ENCODE results near the gene CDK17.
A peak's percentile ranks its signal among the peaks of the same experiment; 100 is the strongest.
"Not testable (repeated sequence)": the region's sequence is repeated elsewhere in the genome, so short reads cannot be mapped to it uniquely, and the experiment has no call there.

The CDK17 gene

DNA sequence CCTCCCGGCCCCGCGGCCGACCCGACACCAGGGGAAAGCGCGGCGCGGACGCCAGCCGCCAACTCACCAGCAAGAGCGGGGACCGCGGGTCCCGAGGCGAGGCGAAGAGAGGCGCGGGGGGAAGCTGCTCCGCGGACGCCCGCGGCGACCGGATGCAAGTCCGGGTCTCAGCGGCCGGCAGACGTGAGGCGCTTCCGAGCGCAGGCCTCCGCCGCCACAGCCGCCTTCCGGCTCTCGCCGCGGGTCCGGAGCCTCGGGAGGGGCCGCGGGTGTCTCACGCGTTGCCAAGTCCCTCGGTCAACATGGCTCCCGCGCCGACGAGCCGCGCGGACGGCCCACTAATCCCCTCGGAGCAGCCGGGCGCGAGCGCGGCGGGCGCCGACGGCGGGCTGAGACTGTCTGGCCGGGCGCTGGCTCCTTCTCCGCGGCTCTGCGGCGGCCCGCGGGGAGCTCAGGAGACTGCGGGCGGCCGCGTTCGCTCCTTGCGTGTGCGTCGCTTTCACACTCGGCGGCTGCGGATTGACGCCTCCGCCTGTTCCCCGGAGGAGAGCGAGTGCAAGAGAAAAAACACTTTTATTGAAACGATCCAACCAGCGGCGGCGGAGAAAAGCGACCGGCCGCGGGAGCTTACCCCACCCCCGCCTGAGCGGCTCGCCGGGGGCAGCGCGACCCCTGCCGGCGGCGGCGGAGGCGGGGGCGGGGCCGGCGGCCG, at the start of gene CDK17:
Gene CDK17 (minus strand): TSS at position 521 of the 712 bp plus-strand sequence. CDS start 65,603 bp downstream, outside the sequence.
- DNase-seq (ENCODE audit: low read depth in 1 of 2, low spot score in 1 of 2), result peak; percentile 73 to 87

DNA sequence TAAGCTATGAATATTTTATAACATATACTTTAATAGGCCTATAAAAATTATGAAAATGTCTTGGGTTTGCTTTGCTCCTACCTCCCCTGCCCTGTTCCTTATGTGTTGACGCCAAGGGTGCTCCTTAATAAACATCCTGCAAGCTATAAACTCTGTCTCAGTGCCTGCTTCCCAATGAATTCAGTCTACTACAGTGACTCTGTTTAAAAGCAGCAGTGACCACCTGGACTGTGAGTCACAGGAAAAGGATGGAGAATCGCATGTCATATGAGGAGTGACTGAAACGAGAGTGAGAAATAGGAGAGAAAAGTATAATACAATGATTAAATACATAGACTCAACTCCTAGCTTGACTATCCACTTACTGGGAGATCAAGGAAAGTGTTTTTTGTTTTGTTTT, 48.1 kb upstream of the CDK17 start:
- no peak for DNase-seq (ENCODE audit: low read depth in 1 of 2, low spot score in 1 of 2)

DNA sequence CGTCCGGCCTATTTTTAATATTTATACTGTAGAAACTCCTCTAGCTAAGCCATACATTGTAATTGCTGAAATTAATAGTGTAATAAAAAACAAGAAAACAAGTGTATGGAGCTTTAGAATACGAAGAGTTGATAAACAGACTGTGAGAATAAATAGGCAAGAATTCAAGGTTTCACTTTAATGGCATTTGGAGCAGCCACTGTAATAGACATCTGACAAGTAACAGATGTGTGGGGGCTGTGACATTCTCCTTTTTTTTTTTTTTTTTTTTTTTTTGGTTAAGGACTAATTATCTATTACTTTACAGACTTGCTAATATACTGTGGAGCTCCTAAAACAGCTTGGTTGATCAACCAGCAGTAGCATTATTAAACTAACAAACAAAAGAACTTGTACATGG, 47.0 kb upstream of the CDK17 start:
- no peak for DNase-seq (ENCODE audit: low read depth in 1 of 2, low spot score in 1 of 2)

DNA sequence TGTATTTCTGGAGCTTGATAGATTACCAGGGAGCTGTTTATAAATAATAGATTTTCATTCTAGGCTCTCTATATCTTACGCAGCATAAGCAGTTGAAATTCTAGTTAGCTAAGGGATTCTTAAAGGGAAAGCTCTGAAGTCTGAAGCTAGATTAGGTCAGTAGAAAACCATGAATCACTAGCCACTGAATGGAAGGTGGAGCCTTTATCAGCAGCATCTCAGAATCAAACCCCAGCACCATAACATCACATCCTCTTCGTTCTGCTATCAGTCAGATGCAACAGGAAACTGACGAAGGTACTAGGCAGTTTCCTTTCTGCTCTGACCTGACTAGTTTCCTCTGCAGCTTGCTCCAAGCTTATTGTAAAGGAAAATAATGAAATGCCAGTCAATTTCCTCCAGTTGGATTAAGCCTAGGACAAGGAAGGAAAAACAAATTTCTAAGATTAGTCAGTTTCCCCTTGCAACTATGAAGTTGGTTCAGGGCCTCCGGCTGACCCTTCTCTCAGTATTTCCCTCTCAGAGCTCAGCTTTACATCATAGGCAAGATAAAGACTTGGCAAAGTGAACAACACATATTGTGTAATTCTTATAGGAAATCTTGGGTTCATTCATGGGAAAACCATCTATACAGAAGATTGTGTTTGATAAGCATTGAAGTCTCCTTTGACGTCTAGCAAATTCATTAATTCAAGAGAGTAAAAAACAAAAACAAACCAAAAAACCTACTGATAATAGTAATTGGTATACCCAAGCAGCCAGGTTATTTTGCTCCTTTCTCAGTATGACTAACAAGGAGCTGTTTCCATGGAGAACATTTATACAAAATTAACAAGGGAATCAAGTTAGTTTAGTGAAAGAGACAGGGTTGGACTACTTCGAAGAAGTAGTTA, 45.7 kb upstream of the CDK17 start:
- DNase-seq (ENCODE audit: low read depth in 1 of 2, low spot score in 1 of 2), result peak in 1 of 2 donors; percentile 36

DNA sequence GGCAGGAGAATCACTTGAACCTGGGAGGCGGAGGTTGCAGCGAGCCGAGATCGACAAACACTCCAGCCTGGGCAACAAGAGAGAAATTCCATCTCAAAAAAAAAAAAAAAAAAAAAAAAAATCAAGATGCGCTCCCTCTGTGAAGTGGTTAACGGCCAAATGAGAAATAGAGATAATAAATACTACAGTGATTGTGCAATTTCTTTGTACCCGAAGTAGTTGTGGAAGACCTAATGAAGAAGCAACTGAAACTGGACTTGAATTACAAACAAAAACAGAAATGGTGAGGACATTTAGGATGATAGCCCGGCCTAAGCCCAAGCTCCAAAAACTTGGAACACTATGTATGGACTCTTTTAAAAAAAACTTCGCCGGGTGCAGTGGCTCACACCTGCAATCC, 44.2 kb upstream of the CDK17 start:
- DNase-seq (ENCODE audit: low read depth in 1 of 2, low spot score in 1 of 2), result no peak

DNA sequence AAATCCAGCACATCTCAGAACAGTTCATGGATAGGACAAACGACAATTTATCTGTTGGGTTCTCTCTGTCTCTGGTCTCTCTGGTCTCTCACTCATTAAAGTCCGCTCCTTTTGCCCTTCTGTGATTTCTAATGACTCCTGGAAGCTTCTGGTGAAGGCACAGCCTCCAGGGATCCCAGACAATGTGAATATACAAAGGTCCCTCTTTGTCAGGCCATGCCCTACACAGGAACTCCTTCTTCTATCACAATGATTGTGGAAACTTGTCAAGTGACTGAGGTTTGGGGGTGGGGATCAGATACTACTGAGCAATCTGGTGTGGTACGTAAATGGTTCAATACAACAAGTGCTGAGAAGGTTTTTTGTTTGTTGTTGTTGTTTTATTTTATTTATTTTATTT, 42.7 kb upstream of the CDK17 start:
- no peak for DNase-seq (ENCODE audit: low read depth in 1 of 2, low spot score in 1 of 2)

DNA sequence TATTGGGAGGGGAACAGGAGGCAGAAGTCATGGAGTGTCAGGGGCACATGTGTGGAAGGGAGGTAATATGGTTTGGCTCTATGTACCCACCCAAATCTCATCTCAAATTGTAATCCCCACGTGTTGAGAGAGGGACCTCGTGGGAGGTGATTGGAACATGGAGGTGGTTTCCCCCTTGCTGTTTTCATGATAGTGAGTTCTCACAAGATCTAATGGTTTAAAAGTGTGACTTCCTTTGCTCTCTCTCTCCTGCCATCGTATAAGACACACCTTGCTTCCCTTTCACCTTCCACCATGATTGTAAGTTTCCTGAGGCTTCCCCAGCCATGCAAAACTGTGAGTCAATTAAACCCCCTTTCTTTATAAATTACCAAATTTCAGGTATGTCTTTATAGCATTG, 41.6 kb upstream of the CDK17 start:
- no peak for DNase-seq (ENCODE audit: low read depth in 1 of 2, low spot score in 1 of 2)

DNA sequence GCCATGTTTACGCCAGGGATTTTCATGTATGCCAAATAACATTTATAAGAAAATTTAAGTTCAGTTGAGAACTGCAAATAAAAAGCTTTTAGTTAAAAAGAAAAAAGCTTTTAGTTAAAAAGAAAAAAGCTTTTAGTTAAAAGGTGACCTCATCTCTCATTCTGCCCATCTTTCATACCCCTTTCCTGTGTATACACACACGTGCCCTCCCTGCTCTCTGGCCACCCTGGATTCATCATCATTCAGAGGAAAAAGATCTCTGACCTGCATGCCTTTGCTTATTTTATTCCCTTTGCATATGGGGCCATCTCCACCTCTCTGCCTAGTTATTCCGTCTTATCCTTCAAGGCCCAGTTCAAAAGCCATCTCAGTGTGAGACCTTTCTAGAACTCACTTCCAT, 38.1 kb upstream of the CDK17 start:
- no peak for DNase-seq (ENCODE audit: low read depth in 1 of 2, low spot score in 1 of 2)

DNA sequence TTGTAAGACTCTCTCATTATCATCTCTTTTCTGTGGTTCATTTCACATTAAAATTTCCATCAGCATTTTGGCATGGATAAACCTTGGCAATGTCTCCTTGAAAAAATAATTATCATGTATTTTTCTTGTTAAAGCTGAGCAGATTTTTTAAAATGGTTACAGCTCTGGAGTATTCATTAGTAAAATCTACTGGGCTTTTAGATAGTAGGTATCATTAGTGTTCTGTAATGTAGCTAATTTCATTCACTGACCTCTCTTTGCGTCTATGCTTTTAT, 36.9 kb upstream of the CDK17 start:
- no peak for DNase-seq (ENCODE audit: low read depth in 1 of 2, low spot score in 1 of 2)

DNA sequence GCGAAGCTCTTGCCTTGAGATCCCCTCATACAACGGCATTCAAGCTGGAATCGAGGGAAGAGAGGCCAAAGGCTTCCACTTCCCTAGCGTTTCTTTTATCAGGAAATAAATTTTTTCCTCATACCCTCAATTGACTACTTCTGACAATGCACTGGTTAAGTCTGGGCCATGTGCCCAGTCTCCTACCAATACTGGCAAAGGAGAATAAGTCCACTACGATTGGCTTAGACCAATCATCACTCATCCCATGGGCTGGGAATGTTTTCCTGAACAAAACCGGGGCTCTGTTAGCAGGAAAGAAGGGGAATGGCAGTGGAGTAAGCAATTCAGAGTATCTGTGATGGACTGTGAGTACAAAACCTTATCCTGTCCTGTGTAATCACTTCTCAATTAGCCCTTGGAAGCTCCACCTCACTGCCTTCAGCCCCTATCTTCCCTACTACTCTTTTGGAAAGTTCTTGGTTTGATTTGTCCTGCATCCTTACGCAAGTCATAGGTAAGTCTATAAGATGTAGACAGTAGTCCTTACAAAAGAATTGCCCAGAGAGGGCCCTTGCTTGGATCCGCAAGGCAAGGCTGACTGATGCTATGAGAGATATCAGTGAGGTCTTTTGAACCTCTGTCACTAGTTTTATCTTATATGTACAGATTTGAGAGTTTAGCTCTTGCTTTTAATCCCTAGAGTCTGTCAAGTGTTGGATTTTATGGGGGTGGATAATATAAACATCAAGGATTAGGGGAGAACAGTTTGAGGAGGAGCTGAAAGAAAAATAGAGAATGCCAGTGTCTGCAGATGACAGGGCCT, 36.3 kb upstream of the CDK17 start:
- no peak for DNase-seq (ENCODE audit: low read depth in 1 of 2, low spot score in 1 of 2)

DNA sequence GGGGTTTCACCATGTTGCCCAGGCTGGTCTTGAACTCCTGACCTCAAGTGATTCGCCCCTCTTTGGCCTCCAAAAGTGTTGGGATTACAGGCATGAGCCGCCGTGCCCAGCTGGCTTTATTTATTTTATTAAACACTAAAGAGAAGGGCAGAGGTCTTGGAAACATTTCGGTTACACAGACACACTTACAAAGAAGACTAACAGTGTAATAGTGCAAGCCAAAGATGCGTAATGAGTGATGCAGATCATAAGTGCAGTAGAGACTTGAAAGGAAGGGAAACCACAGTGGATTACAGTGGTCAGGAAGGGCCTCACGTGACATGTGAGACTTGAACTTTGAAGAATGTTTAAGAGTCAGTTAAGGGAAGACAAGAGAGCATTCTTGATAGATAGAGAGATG, 33.9 kb upstream of the CDK17 start:
- peak; percentile 15 to 49 for DNase-seq (ENCODE audit: low read depth in 1 of 2, low spot score in 1 of 2)

DNA sequence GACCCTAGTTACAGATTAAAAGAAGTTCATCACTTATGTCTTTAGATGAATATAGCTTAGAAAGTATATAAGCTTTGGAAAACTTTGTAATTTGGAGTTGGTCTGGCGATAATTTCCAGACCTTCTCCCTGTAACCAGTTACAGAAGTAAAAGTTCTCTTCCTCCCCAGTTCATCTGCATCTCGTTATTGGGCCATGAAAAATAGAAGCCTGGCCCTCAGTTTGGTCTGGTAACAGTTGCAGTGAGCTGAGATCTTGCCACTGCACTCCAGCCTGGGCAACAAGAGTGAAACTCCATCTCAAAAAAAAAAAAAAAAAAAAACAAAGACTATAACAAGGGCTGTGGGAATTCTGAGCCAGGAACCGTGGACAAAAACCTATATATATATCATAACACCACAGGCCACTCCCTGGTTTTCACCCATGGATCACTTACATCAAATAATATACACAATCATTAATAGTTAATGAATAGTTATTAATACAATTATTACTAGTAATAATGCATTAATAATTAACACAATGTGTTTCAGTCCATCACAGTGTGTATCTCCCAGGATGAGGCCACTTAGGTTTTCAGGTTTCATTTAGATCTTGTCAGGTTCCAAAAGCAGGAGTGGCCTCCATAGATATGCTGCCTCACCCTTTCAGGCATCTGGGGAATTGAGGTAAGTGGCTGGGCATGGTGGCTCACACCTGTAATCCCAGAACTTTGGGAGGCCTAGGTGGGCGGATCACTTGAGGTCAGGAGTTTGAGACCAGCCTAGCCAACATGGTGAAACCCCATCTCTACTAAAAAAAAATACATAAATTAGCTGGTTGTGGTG, 32.5 kb upstream of the CDK17 start:
- DNase-seq (ENCODE audit: low read depth in 1 of 2, low spot score in 1 of 2), result not testable (repeated sequence)

DNA sequence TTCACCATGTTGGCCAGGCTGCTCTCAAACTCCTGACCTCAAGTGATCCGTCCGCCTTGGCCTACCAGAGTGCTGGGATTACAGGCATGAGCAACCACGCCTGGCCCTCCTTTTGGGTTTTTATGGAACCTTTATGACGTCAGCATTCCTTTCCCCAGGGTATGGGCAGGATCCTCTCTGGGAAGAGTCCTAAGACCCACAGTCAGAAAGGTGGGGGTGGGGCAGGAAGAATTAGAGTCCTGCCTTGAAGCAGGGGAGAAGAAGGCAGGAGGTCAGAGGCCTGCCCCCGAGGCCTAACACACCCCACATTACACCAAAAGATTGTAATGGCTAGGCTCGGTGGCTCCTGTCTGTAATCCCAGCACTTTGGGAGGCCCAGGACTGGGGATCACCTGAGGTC, 30.8 kb upstream of the CDK17 start:
- no peak for DNase-seq (ENCODE audit: low read depth in 1 of 2, low spot score in 1 of 2)

DNA sequence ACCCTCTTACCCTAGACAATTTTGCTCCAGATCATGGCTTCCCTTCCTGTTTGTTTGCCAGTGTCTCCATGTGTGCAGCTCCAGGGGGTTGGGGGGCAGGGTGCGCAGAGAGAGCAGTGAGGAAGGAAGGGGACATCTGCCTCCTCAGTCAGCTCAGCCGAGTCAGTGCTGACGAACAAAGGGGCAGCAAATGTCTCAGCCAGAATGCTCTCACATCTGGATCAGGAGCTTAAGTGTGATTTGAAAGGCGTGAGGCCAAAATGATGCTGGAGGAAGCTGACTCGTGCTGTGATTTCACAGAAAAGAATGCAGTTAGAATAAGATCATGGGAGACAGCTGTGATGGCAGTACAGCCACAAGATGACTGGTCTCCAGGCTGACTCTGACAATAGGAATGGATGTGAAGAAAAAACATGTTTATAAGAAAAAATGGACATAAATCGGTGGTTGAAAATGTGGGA, 27.1 kb upstream of the CDK17 start:
- DNase-seq (ENCODE audit: low read depth in 1 of 2, low spot score in 1 of 2), result no peak

DNA sequence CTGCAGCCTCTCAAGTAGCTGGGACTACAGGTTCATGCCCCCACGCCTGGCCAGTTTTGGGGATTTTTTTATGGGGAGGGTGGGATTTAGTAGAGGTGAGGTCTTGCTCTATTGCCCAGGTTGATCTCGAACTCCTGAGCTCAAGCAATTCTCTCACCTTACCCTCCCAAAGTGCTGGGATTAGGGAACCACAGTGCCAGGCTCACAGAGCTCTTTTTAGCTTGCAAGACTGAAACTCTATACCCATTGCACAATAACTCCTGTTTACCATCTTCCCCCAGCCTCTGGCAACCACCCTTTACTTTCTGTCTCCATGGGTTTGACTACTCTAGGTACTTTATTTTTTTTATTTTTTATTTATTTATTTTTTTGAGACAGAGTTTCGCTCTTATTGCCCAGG, 25.7 kb upstream of the CDK17 start:
- DNase-seq (ENCODE audit: low read depth in 1 of 2, low spot score in 1 of 2), result no peak

DNA sequence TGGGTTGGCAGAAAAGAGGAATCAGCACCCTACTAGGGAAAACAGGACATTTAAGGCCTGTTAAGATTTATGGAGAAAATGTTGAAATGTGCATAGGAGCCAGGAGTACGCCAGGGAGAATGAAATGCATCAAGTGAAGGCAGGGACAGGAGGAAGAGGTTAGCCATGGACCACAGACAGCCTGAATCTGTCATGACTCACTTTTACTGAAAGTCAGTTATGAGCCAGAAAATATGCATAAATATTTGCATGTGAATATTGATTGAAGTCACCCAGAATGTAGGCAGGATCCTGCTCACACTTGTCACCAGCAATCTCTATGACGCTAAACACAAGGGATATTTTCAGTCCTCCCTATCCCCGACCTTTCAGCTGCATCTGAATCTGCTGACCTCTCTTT, 25.1 kb upstream of the CDK17 start:
- no peak for DNase-seq (ENCODE audit: low read depth in 1 of 2, low spot score in 1 of 2)

DNA sequence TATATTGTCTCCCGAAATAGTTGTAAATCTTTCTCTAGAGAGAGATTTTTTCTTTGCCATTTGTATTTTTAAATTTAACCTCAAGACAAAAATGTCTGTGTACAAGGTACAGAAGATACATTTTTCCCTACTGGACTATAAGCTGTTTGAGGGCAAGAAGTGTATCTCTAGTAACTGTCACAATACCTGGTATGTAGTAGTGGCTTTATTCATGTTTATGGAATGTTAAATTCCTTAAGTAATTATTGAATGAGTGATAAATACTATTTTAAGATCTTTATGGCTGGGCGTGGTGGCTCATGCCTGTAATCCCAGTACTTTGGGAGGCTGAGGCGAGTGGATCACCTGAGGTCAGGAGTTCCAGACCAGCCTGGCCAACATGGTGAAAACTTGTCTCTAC, 24.4 kb upstream of the CDK17 start:
- DNase-seq (ENCODE audit: low read depth in 1 of 2, low spot score in 1 of 2), result no peak

DNA sequence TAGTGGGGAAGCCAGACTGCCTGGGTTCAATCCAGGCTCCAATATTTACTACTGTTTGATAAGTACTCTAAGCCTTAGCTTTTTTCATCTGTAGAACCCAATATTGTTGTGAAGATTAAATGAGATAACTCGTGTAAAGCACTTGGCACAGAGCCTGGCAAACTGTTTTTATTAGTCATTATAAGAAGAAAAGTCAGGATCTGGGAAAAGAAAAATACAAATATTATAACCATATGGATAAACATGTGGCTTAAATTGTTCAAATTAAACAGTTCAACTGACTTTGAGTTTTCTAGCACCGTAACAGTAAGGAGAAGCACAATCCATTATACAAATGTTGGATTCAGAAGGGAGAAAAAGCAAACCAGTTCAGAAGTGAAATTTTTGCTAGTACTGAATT, 22.0 kb upstream of the CDK17 start:
- DNase-seq (ENCODE audit: low read depth in 1 of 2, low spot score in 1 of 2), result no peak

DNA sequence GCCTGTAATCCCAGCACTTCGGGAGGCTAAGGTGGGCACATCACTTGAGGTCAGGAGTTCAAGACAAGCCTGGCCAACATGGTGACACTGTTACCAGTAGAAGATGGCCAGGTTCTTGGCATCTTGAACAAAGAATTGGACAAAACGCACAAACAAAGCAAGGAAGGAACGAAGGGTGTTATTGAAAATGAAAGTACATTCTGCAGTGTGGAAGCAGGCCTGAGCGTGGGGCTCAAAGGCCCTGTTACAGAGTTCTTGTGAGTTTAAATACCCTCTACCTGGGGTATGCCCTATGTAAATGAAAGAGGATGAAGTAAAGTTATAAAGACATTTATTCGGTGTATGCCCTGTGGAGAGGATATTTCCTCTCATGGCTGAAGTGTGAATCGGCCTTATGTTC, 20.8 kb upstream of the CDK17 start:
- DNase-seq (ENCODE audit: low read depth in 1 of 2, low spot score in 1 of 2), result no peak

DNA sequence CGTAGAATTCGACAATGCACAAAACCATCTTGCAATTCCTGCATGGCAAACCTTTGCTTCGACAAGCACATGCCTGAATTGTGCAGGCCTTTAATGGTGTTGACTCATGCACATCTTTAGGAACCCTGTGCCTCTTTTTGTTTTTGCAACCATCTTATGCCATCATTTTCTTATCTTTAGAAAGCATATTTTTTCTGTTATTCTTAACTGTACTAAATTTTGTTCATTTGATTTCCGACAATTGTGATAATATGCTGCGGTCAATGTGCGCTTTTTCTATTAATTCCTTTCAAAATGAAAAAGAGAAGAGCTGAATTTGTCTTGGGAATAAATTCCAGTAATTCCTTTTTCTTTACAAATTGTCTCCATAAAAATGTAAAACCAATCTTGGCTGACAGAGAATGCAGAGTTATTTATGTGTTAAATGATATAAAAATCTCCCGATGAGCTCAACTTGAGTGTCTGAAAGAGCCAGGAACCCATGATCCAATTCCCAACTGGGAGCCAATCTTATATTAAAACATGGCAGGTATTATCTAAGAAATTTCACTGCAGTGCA, 20.1 kb upstream of the CDK17 start:
- DNase-seq (ENCODE audit: low read depth in 1 of 2, low spot score in 1 of 2), result no peak

Measured in activated T-helper 1 cell treated with anti-CD3 and anti-CD28 coated beads, Interleukin-2, amount 50 U/mL, for 16 hours (primary cell).